H1 (cell line): ENCODE measurements around the gene NBL1. TPM values are rescaled to one million over a fixed set of nuclear protein-coding genes. Genes with fewer than 3 reads are reported as not detected.

ENCODE experiments used
- CTCF ChIA-PET: fragments of 300-600 bp; sonication (Branson Sonifier 250); formaldehyde crosslinking; loops from one replicate; lab custom pipeline; 2021; ENCODE audit not compliant: partially characterized antibody; lab: Charles Lee
- POLR2A ChIA-PET: fragments of 300-600 bp; sonication (Branson Sonifier 250); formaldehyde crosslinking; loops from one replicate; lab custom pipeline; 2021; ENCODE audit warnings: inconsistent platforms; ENCODE audit not compliant: partially characterized antibody; lab: Charles Lee
- DNase-seq, 2 experiments: peaks; one replicate each; pipeline versions ENCODE4 v3.0.0 to v3.0.0-alpha.2; 2010 to 2022; ENCODE audit warnings: low spot score in 2 of 2, low read depth in 1 of 2, mixed read lengths in 1 of 2
- FAIRE-seq: peaks from 2 replicates; lab custom pipeline; 2011; peaks lifted over from hg19 to GRCh38; lab: Jason Lieb, UNC
- H2AFZ ChIP-seq: 2 replicates; pipeline ENCODE4 v1.8.1; 2012; ENCODE audit warnings: low read length, inconsistent platforms
- H2AK5ac ChIP-seq: 2 replicates; pipeline ENCODE4 v1.6.1; 2013; ENCODE audit warnings: low read depth, low read length
- H2BK120ac ChIP-seq: replicated peaks from 2 replicates; pipeline ENCODE3; 2013; ENCODE audit warnings: low read depth, low read length, inconsistent platforms
- H2BK12ac ChIP-seq: 2 replicates; pipeline ENCODE4 v1.6.1; 2013; ENCODE audit warnings: low read depth, low read length
- H2BK15ac ChIP-seq: 2 replicates; pipeline ENCODE4 v1.6.1; 2013; ENCODE audit warnings: low read length
- H2BK20ac ChIP-seq: 2 replicates; pipeline ENCODE4 v1.6.1; 2013; ENCODE audit warnings: low read length
- H2BK5ac ChIP-seq: 2 replicates; pipeline ENCODE4 v1.6.1; 2013; ENCODE audit warnings: low read depth, low read length
- H3K14ac ChIP-seq: 2 replicates; pipeline ENCODE4 v1.6.1; 2013; ENCODE audit warnings: inconsistent platforms; ENCODE audit not compliant: insufficient read length
- H3K18ac ChIP-seq: 2 replicates; pipeline ENCODE4 v1.6.1; 2013; ENCODE audit warnings: low read length; ENCODE audit errors: extremely low read depth
- H3K23ac ChIP-seq: 2 replicates; pipeline ENCODE4 v1.6.1; 2013; ENCODE audit warnings: inconsistent platforms; ENCODE audit not compliant: insufficient read length
- H3K23me2 ChIP-seq: 2 replicates; pipeline ENCODE4 v1.6.1; 2013; ENCODE audit warnings: low read depth, low read length
- H3K27ac ChIP-seq: 2 replicates; pipeline ENCODE4 v1.6.1; 2011; ENCODE audit warnings: low read depth, low read length, inconsistent platforms
- H3K27me3 ChIP-seq, 4 experiments: replicated peaks in 1 of 4; 1 replicate in 1 of 4; 2 replicates in 3 of 4; pipeline versions ENCODE4 v1.6.1 to v1.8.1; 2011 to 2013; ENCODE audit warnings: low read length in 3 of 4, mild to moderate bottlenecking in 3 of 4, inconsistent platforms in 2 of 4, mixed read lengths in 2 of 4, moderate library complexity in 1 of 4; ENCODE audit not compliant: control insufficient read depth in 3 of 4, insufficient read depth in 3 of 4; ENCODE audit errors: extremely low read depth in 1 of 4
- H3K36me3 ChIP-seq, 4 experiments: 2 replicates each; pipeline versions ENCODE4 v1.6.1 to v1.8.1; 2011 to 2013; ENCODE audit warnings: mild to moderate bottlenecking in 4 of 4, low read length in 3 of 4, moderate library complexity in 2 of 4, control low read depth in 1 of 4, inconsistent platforms in 1 of 4; ENCODE audit not compliant: insufficient read depth in 4 of 4, control insufficient read depth in 2 of 4
- H3K4ac ChIP-seq: replicated peaks from 2 replicates; pipeline ENCODE3; 2013; ENCODE audit warnings: low read length, low read depth, mixed read lengths, inconsistent platforms; ENCODE audit not compliant: insufficient read length
- H3K4me1 ChIP-seq, 4 experiments: replicated peaks in 1 of 4; 1 replicate in 1 of 4; 2 replicates in 3 of 4; pipeline versions ENCODE4 v1.6.1 to v1.8.1; 2011 to 2013; ENCODE audit warnings: low read length in 3 of 4, inconsistent platforms in 2 of 4, mixed read lengths in 1 of 4; ENCODE audit not compliant: insufficient read depth in 4 of 4, control insufficient read depth in 3 of 4
- H3K4me2 ChIP-seq, 2 experiments: 2 replicates each; pipeline versions ENCODE4 v1.6.1 to v1.8.1; 2011 to 2013; ENCODE audit warnings: low read depth in 2 of 2, low read length in 2 of 2, control low read depth in 1 of 2, inconsistent platforms in 1 of 2, mild to moderate bottlenecking in 1 of 2; ENCODE audit not compliant: insufficient read depth in 1 of 2
- H3K4me3 ChIP-seq, 4 experiments: fragments of 200-600, 300-600 bp in 1 of 4; sonication (generic), shearing (Covaris generic), sonication (Bioruptor Twin) in 1 of 4; 2 replicates each; pipeline versions ENCODE4 v1.5.1 to v1.8.1; 2011 to 2016; ENCODE audit warnings: low read length in 4 of 4, low read depth in 3 of 4, control low read depth in 2 of 4, inconsistent platforms in 2 of 4, mild to moderate bottlenecking in 2 of 4, mixed read lengths in 1 of 4, moderate library complexity in 1 of 4; ENCODE audit not compliant: insufficient read depth in 2 of 4; ENCODE audit errors: extremely low read depth in 1 of 4
- H3K56ac ChIP-seq: replicated peaks from 2 replicates; pipeline ENCODE3; 2013; ENCODE audit warnings: low read depth, mild to moderate bottlenecking, mixed read lengths, low read length, inconsistent platforms; ENCODE audit not compliant: insufficient read length
- H3K79me1 ChIP-seq: 2 replicates; pipeline ENCODE4 v1.6.1; 2013; ENCODE audit warnings: low read depth, low read length, control low read depth
- H3K79me2 ChIP-seq, 2 experiments: 2 replicates each; pipeline versions ENCODE4 v1.6.1 to v1.8.1; 2012 to 2013; ENCODE audit warnings: low read length in 2 of 2, mild to moderate bottlenecking in 2 of 2, inconsistent platforms in 1 of 2; ENCODE audit not compliant: insufficient read depth in 2 of 2, control insufficient read depth in 1 of 2
- H3K9ac ChIP-seq, 4 experiments: replicated peaks in 1 of 4; 1 replicate in 1 of 4; 2 replicates in 3 of 4; pipeline versions ENCODE4 v1.6.1 to v1.8.1; 2011 to 2013; ENCODE audit warnings: low read depth in 3 of 4, low read length in 3 of 4, control low read depth in 2 of 4, mild to moderate bottlenecking in 2 of 4, moderate library complexity in 2 of 4, inconsistent platforms in 1 of 4; ENCODE audit errors: extremely low read depth in 1 of 4
- H3K9me3 ChIP-seq, 2 experiments: 2 replicates each; pipeline versions ENCODE4 v1.6.1 to v1.8.1; 2012 to 2013; ENCODE audit warnings: mild to moderate bottlenecking in 2 of 2, moderate library complexity in 2 of 2, control low read depth in 1 of 2, inconsistent platforms in 1 of 2, low read depth in 1 of 2, low read length in 1 of 2, mixed read lengths in 1 of 2; ENCODE audit not compliant: insufficient read depth in 2 of 2
- H4K20me1 ChIP-seq, 2 experiments: replicated peaks in 1 of 2; 2 replicates each; pipeline versions ENCODE3 to v1.8.1; 2011 to 2013; ENCODE audit warnings: inconsistent platforms in 2 of 2, low read length in 2 of 2, mild to moderate bottlenecking in 1 of 2; ENCODE audit not compliant: insufficient read depth in 2 of 2, control insufficient read depth in 1 of 2
- H4K5ac ChIP-seq: 2 replicates; pipeline ENCODE4 v1.6.1; 2013; ENCODE audit warnings: low read length, low read depth, mixed read lengths, inconsistent platforms; ENCODE audit not compliant: insufficient read length
- H4K8ac ChIP-seq: 2 replicates; pipeline ENCODE4 v1.8.0; 2013; ENCODE audit warnings: mild to moderate bottlenecking, moderate library complexity, low read length, inconsistent platforms; ENCODE audit not compliant: insufficient read depth; ENCODE audit errors: extremely low read depth
- H4K91ac ChIP-seq: replicated peaks from 2 replicates; pipeline ENCODE3; 2013; ENCODE audit warnings: low read length, mixed read lengths, inconsistent platforms; ENCODE audit not compliant: insufficient read length
- CHD1 ChIP-seq: IDR thresholded peaks from 2 replicates; pipeline ENCODE4 v1.6.1; 2012; ENCODE audit warnings: low read depth, low read length, improper control_type of control experiment
- JUN ChIP-seq: IDR thresholded peaks from 2 replicates; pipeline ENCODE4 v1.6.1; 2011; ENCODE audit warnings: low read depth, mild to moderate bottlenecking, improper control_type of control experiment, low read length
- USF2 ChIP-seq: IDR thresholded peaks from 2 replicates; pipeline ENCODE4 v1.6.1; 2011; ENCODE audit warnings: low read length, improper control_type of control experiment
- WGBS, 2 experiments: shearing (Covaris generic) in 1 of 2; methylation state at CpG; one replicate each; pipeline versions ENCODE4 v1.1.6 to v1.1.7; 2013 to 2015; ENCODE audit warnings: low lambda C conversion rate in 2 of 2, mixed read lengths in 2 of 2, inconsistent platforms in 1 of 2, low coverage in 1 of 2, missing lambda C conversion rate in 1 of 2; ENCODE audit not compliant: insufficient replicate concordance in 2 of 2, insufficient coverage in 1 of 2, insufficient read length in 1 of 2; ENCODE audit errors: extremely low coverage in 1 of 2, missing lambda C conversion rate in 1 of 2; 5-methylcytosine and 5-hydroxymethylcytosine counted together
- polyA plus RNA-seq, 7 experiments: library from polyadenylated mRNA; depleted of rRNA in 3 of 7; stranded (reverse) in 5 of 7; unstranded in 2 of 7; fragments of >200 nt in 5 of 7; fragments of 200-250 nt in 2 of 7; gene quantifications; 1 replicate in 5 of 7; 2 replicates in 1 of 7; 4 replicates in 1 of 7; pipeline versions ENCODE4 v1.2.1 to v1.2.3, GENCODE V29; 2011 to 2013; ENCODE audit warnings: missing spikeins in 2 of 7, mixed read lengths in 2 of 7
- total RNA-seq: library from RNA; stranded (reverse); fragmentation: NEBNext Ultra II Directional; extraction: Animal tissue kit (Norgen Biotek cat#: 25700); gene quantifications from 2 replicates; pipeline ENCODE4 v1.2.1, GENCODE V29; 2021

NBL1 gene
- total and polyA plus RNA-seq, 2 of the 8 experiments (the other 6 are each of a cell fraction or from before 2014, with no cell fraction given): 8.7 to 9.7 TPM

GRCh38 chr1:19615438-19615837 is 28.7 kb upstream of the NBL1 start:
- no peak overlapping the region for H2BK5ac ChIP-seq
- H4K20me1 ChIP-seq: no peaks in the 10 kb centered on the region
- ChIA-PET POLR2A (no interaction called here), CTCF (interaction anchor here (0.6 to 1.4 kb wide), 5 partner anchors 8 to 61 kb away, joined by 3 to 4 read pairs (median 3); no protein-coding TSS in a partner anchor)
- H3K23ac ChIP-seq: no peak overlapping the region
- peaks cover 11% of the 10 kb centered on the region for H3K79me1 ChIP-seq
- H4K91ac ChIP-seq: no peak overlapping the region
- H2BK20ac ChIP-seq: no peak overlapping the region
- no peak overlapping the region for H3K4me2 ChIP-seq
- peaks cover 0 to 23% of the 10 kb centered on the region in 2 experiments; a peak in 2 of 4 replicates for H3K79me2 ChIP-seq
- no peak overlapping the region for H2AK5ac ChIP-seq
- no peaks in the 10 kb centered on the region for H3K27me3 ChIP-seq
- no peak for FAIRE-seq
- H3K27ac ChIP-seq: no peak overlapping the region
- no peak overlapping the region for H4K8ac ChIP-seq
- no peak overlapping the region for H4K5ac ChIP-seq
- TF ChIP-seq CHD1 (no peak), JUN (no peak), USF2 (no peak)
- no peak overlapping the region for H3K18ac ChIP-seq
- DNase-seq: no peak
- H3K36me3 ChIP-seq: no peaks in the 10 kb centered on the region; a peak in 2 of 8 replicates
- 93% methylated on average over 6 of the region's 6 CpGs; no CpG with 5 or more reads in 1 of the 2 experiments for WGBS, 2 experiments
- no peak overlapping the region for H3K4me3 ChIP-seq
- H3K56ac ChIP-seq: no peak overlapping the region
- peaks cover 0 to 10% (median 2%) of the 10 kb centered on the region in 4 experiments; a peak in 3 of 7 replicates for H3K4me1 ChIP-seq
- H2AFZ ChIP-seq: no peak overlapping the region
- no peak overlapping the region for H2BK120ac ChIP-seq
- no peak overlapping the region for H2BK15ac ChIP-seq
- no peak overlapping the region for H3K4ac ChIP-seq
- H3K9me3 ChIP-seq: no peaks in the 10 kb centered on the region
- H2BK12ac ChIP-seq: no peak overlapping the region
- H3K14ac ChIP-seq: no peak overlapping the region
- H3K23me2 ChIP-seq: no peaks in the 10 kb centered on the region; the same call in 1 of the 2 replicates
- H3K9ac ChIP-seq: no peak overlapping the region
